Measurements from ENCODE around the gene TRIM44.
"Not testable (repeated sequence)": the region's sequence is repeated elsewhere in the genome, so short reads cannot be mapped to it uniquely, and the experiment has no call there.

GRCh38 chr11:35753573-35753972 lies 91.0 kb downstream of the TRIM44 start:
- TF ChIP-seq, protein P1, sequence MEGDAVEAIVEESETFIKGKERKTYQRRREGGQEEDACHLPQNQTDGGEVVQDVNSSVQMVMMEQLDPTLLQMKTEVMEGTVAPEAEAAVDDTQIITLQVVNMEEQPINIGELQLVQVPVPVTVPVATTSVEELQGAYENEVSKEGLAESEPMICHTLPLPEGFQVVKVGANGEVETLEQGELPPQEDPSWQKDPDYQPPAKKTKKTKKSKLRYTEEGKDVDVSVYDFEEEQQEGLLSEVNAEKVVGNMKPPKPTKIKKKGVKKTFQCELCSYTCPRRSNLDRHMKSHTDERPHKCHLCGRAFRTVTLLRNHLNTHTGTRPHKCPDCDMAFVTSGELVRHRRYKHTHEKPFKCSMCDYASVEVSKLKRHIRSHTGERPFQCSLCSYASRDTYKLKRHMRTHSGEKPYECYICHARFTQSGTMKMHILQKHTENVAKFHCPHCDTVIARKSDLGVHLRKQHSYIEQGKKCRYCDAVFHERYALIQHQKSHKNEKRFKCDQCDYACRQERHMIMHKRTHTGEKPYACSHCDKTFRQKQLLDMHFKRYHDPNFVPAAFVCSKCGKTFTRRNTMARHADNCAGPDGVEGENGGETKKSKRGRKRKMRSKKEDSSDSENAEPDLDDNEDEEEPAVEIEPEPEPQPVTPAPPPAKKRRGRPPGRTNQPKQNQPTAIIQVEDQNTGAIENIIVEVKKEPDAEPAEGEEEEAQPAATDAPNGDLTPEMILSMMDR (IDR thresholded peaks at IDR 0.05; ENCODE audit: low read depth, low read length, missing input control), result not testable (repeated sequence)
- TF ChIP-seq TAF1 (conservative IDR thresholded peaks at IDR 0.05), result not testable (repeated sequence)
- TF ChIP-seq, protein P2, sequence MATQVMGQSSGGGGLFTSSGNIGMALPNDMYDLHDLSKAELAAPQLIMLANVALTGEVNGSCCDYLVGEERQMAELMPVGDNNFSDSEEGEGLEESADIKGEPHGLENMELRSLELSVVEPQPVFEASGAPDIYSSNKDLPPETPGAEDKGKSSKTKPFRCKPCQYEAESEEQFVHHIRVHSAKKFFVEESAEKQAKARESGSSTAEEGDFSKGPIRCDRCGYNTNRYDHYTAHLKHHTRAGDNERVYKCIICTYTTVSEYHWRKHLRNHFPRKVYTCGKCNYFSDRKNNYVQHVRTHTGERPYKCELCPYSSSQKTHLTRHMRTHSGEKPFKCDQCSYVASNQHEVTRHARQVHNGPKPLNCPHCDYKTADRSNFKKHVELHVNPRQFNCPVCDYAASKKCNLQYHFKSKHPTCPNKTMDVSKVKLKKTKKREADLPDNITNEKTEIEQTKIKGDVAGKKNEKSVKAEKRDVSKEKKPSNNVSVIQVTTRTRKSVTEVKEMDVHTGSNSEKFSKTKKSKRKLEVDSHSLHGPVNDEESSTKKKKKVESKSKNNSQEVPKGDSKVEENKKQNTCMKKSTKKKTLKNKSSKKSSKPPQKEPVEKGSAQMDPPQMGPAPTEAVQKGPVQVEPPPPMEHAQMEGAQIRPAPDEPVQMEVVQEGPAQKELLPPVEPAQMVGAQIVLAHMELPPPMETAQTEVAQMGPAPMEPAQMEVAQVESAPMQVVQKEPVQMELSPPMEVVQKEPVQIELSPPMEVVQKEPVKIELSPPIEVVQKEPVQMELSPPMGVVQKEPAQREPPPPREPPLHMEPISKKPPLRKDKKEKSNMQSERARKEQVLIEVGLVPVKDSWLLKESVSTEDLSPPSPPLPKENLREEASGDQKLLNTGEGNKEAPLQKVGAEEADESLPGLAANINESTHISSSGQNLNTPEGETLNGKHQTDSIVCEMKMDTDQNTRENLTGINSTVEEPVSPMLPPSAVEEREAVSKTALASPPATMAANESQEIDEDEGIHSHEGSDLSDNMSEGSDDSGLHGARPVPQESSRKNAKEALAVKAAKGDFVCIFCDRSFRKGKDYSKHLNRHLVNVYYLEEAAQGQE (IDR thresholded peaks at IDR 0.05), result not testable (repeated sequence)
